Activated T-helper 17 cell treated with anti-CD3 and anti-CD28 coated beads, Interleukin-2, amount 50 U/mL, for 72 hours (primary cell): ENCODE measurements around the gene SF3B3. TPM values are rescaled to one million over a fixed set of nuclear protein-coding genes. Genes with fewer than 3 reads are reported as not detected.
A peak's percentile ranks its signal among the peaks of the same experiment; 100 is the strongest.
"Not testable (repeated sequence)": the region's sequence is repeated elsewhere in the genome, so short reads cannot be mapped to it uniquely, and the experiment has no call there.

Source experiments
- ATAC-seq: fragments of 150-1000 bp; cut with Tn5 transposase; replicated peaks from 2 replicates; pipeline ENCODE4 v1.10.0; 2021; ENCODE audit warnings: mild to moderate bottlenecking, moderate library complexity
- H3K27ac Mint-ChIP-seq: one replicate; pipeline ENCODE4 v1.8.0; 2022; ENCODE audit warnings: mixed read lengths
- H3K27me3 Mint-ChIP-seq: one replicate; pipeline ENCODE4 v1.8.0; 2022; ENCODE audit warnings: mixed read lengths
- H3K36me3 Mint-ChIP-seq: one replicate; pipeline ENCODE4 v1.8.0; 2022; ENCODE audit warnings: low read depth, mild to moderate bottlenecking, mixed read lengths
- H3K4me1 Mint-ChIP-seq: one replicate; pipeline ENCODE4 v1.8.0; 2022; ENCODE audit warnings: mixed read lengths
- H3K4me3 Mint-ChIP-seq: one replicate; pipeline ENCODE4 v1.8.0; 2022; ENCODE audit warnings: mild to moderate bottlenecking, mixed read lengths
- H3K9me3 Mint-ChIP-seq: one replicate; pipeline ENCODE4 v1.8.0; 2022; ENCODE audit warnings: mixed read lengths
- total RNA-seq, 2 donors: library from RNA; stranded (reverse); gene quantifications; one replicate each; pipeline ENCODE4 v1.2.3, GENCODE V29; 2022

The SF3B3 gene
- total RNA-seq, 2 donors from 2014 or later, result 343 to 576 TPM

DNA sequence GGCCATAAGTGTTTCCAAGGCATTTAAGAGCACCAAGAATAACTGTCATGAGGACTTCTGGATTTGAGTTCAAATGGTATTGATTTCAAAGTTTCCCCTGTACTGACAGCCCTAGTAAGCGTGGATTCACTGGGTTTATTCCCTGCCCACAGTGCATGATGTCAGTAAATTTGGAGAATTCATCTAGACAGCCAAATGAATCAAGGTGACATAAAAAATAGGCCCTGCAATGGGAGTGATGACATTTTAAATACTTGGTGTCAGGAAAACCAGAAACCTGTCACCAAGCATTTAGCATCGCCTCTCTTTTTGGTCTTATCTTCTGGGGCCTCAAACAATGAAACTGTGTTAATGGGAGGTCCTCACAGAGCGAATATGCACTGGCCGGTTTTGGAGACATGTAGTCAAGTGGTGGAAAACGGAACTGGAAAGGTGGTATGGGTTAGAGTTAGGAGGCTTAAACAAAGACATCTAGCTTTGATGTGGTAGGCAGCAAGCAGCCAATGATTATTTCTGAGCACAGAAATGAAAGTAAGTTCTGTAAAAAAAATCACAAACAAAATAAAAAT is 29.3 kb upstream of the SF3B3 start:
- H3K36me3 Mint-ChIP-seq, result peaks cover 77% of the 10 kb centered on the region
- no peak overlapping the region for H3K4me3 Mint-ChIP-seq
- H3K9me3 Mint-ChIP-seq, result no peaks in the 10 kb centered on the region
- H3K27ac Mint-ChIP-seq, result no peak overlapping the region
- H3K27me3 Mint-ChIP-seq, result no peaks in the 10 kb centered on the region
- H3K4me1 Mint-ChIP-seq, result peaks cover 8% of the 10 kb centered on the region
- ATAC-seq, result peak; percentile 53

DNA sequence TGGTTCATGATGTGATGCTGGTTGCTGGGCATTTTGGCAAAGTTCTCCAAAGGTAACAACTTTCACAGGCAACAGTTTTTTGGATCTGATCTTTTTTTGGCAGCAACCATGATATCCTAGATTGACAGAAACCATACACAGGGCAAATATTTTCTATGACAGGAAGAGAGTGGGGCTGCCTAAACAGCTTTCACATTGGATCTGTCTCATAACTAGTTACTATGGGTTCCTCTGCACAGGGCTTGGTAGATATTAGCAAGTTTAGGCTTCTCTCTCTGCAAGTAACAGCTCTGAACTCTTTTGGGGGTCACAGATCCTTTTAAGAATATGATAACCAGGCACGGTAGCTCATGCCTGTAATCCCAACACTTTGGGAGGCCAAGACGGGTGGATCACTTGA is 28.8 kb upstream of the SF3B3 start:
- H3K4me1 Mint-ChIP-seq, result peaks cover 8% of the 10 kb centered on the region
- no peaks in the 10 kb centered on the region for H3K9me3 Mint-ChIP-seq
- H3K36me3 Mint-ChIP-seq, result peaks cover 72% of the 10 kb centered on the region
- H3K27ac Mint-ChIP-seq, result no peak overlapping the region
- H3K4me3 Mint-ChIP-seq, result no peak overlapping the region
- H3K27me3 Mint-ChIP-seq, result no peaks in the 10 kb centered on the region
- ATAC-seq, result no peak

DNA sequence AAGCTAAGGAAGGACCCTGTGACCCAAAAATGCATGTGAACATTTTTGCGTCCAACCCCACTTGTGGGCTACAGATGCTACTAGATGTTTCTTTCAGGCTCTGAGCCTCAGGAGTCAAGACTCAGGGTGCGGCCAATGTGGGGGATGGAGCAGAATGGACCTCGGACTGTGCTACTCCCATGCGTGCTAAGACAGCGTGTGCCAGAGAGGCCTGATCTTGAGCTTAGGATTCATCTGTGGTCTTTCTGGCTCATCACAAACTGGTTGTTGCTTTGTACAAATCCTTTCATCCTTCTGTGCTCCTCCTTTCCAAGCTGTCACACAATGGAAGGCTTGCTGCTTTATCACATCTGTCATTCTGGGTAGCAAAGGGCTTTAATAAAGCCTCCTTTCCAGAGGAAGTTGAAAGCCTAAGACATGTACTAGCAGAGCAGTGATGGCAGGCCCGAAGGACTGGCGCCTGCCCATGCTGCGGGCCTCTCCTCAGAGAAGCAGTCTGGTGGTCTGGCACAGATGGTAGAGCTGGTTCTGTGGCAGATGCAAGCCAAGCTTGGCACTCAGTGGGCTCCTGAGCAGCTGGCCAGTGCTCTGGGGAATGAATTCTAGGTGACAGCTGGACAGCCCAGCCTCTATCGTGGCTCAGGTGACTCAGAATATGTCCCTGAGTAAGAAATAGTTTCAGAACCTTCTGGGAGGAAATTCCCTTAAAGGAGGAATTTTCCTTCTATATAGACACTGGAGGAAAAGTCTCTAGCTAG is 28.0 kb upstream of the SF3B3 start:
- H3K27me3 Mint-ChIP-seq, result no peaks in the 10 kb centered on the region
- no peaks in the 10 kb centered on the region for H3K9me3 Mint-ChIP-seq
- H3K4me1 Mint-ChIP-seq, result peaks cover 8% of the 10 kb centered on the region
- peaks cover 74% of the 10 kb centered on the region for H3K36me3 Mint-ChIP-seq
- H3K4me3 Mint-ChIP-seq, result peak overlapping the region; percentile 39
- H3K27ac Mint-ChIP-seq, result peak overlapping the region; percentile 50
- ATAC-seq, result peak; percentile 4

- peaks cover 8% of the 10 kb centered on the region for H3K4me1 Mint-ChIP-seq
- H3K27me3 Mint-ChIP-seq, result no peaks in the 10 kb centered on the region
- peak overlapping the region; percentile 39 for H3K4me3 Mint-ChIP-seq
- no peaks in the 10 kb centered on the region for H3K9me3 Mint-ChIP-seq
- peak; percentile 92 for ATAC-seq
- peaks cover 82% of the 10 kb centered on the region for H3K36me3 Mint-ChIP-seq
- H3K27ac Mint-ChIP-seq, result peak overlapping the region; percentile 50
Observed at GRCh38 chr16:70496513-70496912, 27.1 kb upstream of the SF3B3 start.

DNA sequence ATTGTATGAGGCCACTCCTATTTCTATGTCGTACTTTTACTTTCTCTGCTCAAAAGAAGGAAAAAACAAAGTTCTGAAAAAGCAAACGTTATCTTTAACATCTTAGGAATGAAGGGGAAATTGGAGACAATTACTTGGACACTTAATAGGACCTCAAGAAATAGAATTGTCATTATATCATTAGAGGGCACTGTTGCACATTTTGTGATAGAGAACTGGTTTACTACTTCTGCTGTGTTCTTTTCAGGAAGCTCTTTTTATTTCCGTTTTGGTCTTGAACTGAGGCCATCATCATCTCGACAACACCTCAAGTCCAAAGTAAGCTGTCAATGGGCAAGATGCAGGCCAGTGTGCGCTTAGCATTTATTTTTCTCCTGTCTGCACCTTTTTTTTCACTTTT is 14.9 kb upstream of the SF3B3 start:
- no peak overlapping the region for H3K4me3 Mint-ChIP-seq
- no peaks in the 10 kb centered on the region for H3K9me3 Mint-ChIP-seq
- H3K27me3 Mint-ChIP-seq, result no peaks in the 10 kb centered on the region
- ATAC-seq, result no peak
- H3K4me1 Mint-ChIP-seq, result peaks cover 3% of the 10 kb centered on the region
- H3K27ac Mint-ChIP-seq, result peak overlapping the region; percentile 24
- peaks cover 64% of the 10 kb centered on the region for H3K36me3 Mint-ChIP-seq

- peaks cover 78% of the 10 kb centered on the region for H3K36me3 Mint-ChIP-seq
- no peak for ATAC-seq
- H3K27ac Mint-ChIP-seq, result peak overlapping the region; percentile 24
- no peaks in the 10 kb centered on the region for H3K27me3 Mint-ChIP-seq
- H3K9me3 Mint-ChIP-seq, result no peaks in the 10 kb centered on the region
- H3K4me1 Mint-ChIP-seq, result peaks cover 3% of the 10 kb centered on the region
- H3K4me3 Mint-ChIP-seq, result no peak overlapping the region
Observed at GRCh38 chr16:70510216-70510615, 13.4 kb upstream of the SF3B3 start.

DNA sequence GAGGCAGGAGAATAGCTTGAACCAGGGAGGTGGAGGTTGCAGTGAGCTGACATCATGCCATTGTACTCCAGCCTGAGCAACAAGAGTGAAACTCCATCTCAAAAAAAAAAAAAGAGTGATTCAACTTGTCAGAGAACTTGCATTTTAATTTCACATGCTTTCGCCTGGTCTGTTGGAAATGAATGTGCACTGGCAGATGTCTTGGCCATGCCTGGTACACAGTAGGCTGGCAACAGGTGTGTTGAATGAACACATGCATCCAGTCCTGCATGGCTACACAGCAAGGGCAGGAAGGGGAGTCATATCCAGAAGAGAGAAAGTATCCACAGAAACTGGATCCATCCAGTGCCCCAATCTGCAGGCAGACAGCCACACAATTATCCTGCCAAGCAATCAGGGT is 11.8 kb upstream of the SF3B3 start:
- ATAC-seq, result no peak
- Mint-ChIP-seq H3K4me1 (peaks cover 3% of the 10 kb centered on the region), H3K9me3 (no peaks in the 10 kb centered on the region), H3K27me3 (no peaks in the 10 kb centered on the region), H3K27ac (no peak overlapping the region), H3K4me3 (no peak overlapping the region), H3K36me3 (peaks cover 92% of the 10 kb centered on the region)

GRCh38 chr16:70512456-70512855 is 11.2 kb upstream of the SF3B3 start:
- Mint-ChIP-seq H3K27ac (no peak overlapping the region), H3K36me3 (peaks cover 93% of the 10 kb centered on the region), H3K27me3 (no peaks in the 10 kb centered on the region), H3K4me1 (peaks cover 3% of the 10 kb centered on the region), H3K9me3 (no peaks in the 10 kb centered on the region), H3K4me3 (no peak overlapping the region)
- no peak for ATAC-seq

GRCh38 chr16:70520612-70521297 is 2.9 kb upstream of the SF3B3 start:
- Mint-ChIP-seq H3K27ac (peak overlapping the region; percentile 76), H3K9me3 (no peaks in the 10 kb centered on the region), H3K27me3 (no peaks in the 10 kb centered on the region), H3K36me3 (peaks cover 52% of the 10 kb centered on the region), H3K4me3 (peak overlapping the region; percentile 100), H3K4me1 (peaks cover 19% of the 10 kb centered on the region)
- ATAC-seq, result peak; percentile 67

DNA sequence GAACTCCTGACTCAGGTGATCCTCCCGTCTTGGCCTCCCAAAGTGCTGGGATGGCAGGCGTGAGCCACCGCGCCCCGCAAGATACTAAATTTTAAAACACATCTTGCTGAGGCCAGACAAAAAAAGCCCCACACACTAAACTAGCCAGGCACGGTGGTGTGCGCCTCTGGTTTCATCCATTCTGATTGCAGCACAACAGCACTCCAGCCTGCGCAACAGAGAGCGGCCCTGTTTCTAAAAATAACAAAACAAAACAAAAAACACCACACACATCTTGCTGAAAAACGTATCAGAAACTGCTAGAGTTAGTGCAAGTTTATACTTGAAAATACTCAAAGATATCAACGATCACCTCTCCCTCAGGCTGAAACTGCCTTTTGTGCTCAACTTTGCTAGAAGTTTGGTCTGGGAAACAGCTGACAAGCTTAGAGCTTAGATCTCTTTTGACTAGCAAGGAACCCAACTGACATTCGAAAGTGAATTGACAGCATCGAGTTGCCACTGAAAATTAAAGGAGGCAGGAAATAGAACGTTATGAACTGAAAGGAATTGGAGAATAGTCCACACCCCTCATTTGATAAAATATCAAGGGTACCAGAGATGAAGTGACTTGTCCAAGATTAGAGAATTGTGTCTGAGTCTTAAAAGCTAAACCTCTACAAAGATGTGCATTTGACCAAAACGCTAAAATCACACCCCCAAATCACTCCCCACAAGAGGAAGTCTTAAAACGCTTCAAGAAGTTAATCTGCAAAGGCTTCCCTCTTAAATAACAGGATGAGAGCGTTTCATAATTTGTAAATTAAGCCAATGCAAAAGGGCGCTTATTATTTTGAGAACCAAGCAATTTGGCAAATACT is 1.2 kb upstream of the SF3B3 start:
- Mint-ChIP-seq H3K27ac (peak overlapping the region; percentile 100), H3K36me3 (peaks cover 52% of the 10 kb centered on the region), H3K4me1 (peaks cover 31% of the 10 kb centered on the region), H3K27me3 (no peaks in the 10 kb centered on the region), H3K4me3 (peak overlapping the region; percentile 100), H3K9me3 (no peaks in the 10 kb centered on the region)
- ATAC-seq, result no peak

DNA sequence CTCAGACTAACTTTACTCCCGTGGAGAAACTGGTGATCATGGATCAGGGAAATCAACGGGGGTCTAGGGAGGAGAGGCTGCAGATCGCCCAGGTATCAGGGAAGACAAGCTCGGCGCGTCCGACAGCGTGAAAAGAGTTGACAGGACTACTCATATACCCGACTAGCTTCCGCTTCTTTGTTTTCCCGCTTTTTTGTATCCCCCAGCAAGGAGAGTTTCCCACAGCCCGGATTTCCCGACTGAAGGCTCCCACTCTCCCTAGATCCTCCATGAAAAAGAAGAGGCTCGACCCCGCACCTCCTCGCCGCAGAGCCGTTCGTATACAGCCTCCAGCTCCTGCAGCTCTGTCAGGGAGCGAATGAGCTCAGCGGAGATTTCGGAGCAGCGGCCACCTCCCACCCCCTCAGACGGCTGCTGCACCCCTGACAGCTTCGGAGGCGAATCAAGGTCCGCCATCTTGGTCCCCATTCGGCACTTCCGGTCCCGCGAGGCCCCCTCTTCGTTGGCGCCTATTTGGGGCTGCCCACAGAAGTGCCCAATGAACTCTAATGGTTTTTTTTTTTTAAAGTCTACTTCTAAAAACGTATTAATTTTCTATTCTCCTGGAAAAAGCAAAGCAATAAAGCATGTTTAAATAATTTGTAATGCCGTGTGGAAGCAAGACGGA is 407 bp upstream of the SF3B3 start, which contains the start of gene COG4:
Gene COG4 (minus strand): TSS at position 479 of the 667 bp plus-strand sequence. CDS start 11 bp downstream, at position 468.
- ATAC-seq, result peak; percentile 74
- H3K9me3 Mint-ChIP-seq, result no peaks in the 10 kb centered on the region
- H3K27ac Mint-ChIP-seq, result peak within 1 kb of the TSS; percentile 100
- peaks cover 52% of the 10 kb centered on the region for H3K36me3 Mint-ChIP-seq
- H3K4me3 Mint-ChIP-seq, result peak within 1 kb of the TSS; percentile 100
- H3K4me1 Mint-ChIP-seq, result peaks cover 34% of the 10 kb centered on the region
- no peaks in the 10 kb centered on the region for H3K27me3 Mint-ChIP-seq

DNA sequence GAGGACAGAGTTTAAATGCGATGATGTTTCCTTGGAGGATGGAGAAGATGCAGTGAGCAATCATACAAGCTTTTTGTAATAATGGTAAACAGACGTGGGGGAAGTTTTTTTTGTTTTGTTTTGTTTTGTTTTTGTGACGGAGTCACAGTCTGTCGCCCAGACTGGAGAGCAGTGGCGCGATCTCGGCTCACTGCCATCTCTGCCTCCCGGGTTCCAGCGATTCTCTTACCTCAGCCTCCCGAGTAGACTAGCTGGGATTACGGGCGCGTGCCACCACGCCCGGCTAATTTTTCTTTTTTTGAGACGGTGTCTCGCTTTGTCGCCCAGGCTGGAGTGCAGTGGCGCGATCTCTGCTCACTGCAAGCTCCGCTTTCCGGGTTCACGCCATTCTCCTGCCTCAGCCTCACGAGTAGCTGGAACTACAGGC is 796 bp downstream of the SF3B3 start:
- H3K27me3 Mint-ChIP-seq, H3K9me3 Mint-ChIP-seq, ATAC-seq: not testable (repeated sequence)
- Mint-ChIP-seq H3K36me3 (peaks cover 64% of the 10 kb centered on the region), H3K4me1 (peaks cover 37% of the 10 kb centered on the region), H3K27ac (peak overlapping the region; percentile 100), H3K4me3 (peak overlapping the region; percentile 100)

DNA sequence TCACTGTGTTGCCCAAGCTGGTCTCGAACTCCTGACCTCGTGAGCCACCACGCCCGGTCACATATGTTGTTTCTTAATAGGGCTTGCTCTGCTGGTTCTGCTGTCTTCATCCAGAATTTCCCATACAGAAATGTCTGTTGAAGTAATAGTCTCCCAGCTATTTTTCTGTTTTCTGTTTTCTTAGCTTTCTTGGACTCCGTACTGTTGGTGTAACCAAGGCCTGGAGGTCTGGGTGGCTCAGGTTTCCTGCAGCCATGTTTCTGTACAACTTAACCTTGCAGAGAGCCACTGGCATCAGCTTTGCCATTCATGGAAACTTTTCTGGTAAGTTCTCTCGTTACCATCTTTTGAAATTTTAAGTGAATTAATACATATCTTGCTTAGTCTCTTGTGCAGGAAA is 2.8 kb downstream of the SF3B3 start:
- no peak for ATAC-seq
- Mint-ChIP-seq H3K4me1 (peaks cover 24% of the 10 kb centered on the region), H3K27me3 (no peaks in the 10 kb centered on the region)

More for the DNA sequence above, 2.8 kb downstream of the SF3B3 start:
- Mint-ChIP-seq H3K4me3 (peak overlapping the region; percentile 100), H3K9me3 (no peaks in the 10 kb centered on the region), H3K27ac (peak overlapping the region; percentile 79), H3K36me3 (peaks cover 84% of the 10 kb centered on the region)
